Measurements from ENCODE around the gene ZFPM1.

DNA sequence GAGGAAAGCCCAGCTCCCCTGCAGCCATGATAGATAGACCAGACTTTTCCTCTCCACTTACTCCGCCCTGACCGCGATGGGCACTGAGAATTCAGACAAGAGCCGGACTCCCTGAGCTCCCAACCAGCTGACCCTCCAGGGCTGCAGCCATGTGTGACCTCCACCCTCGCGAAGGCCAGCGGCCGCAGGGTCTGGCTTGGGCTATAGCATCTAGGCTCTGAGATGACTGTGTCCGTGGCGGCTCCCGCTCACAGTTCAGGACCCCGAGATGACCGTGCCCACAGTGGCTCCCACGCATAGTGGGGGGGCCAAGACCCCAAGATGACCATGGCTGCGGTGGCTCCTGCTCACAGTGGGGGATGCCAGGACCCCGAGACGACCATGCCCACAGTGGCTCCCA, 18.0 kb downstream of the ZFPM1 start:
- TF ChIP-seq, protein P1, sequence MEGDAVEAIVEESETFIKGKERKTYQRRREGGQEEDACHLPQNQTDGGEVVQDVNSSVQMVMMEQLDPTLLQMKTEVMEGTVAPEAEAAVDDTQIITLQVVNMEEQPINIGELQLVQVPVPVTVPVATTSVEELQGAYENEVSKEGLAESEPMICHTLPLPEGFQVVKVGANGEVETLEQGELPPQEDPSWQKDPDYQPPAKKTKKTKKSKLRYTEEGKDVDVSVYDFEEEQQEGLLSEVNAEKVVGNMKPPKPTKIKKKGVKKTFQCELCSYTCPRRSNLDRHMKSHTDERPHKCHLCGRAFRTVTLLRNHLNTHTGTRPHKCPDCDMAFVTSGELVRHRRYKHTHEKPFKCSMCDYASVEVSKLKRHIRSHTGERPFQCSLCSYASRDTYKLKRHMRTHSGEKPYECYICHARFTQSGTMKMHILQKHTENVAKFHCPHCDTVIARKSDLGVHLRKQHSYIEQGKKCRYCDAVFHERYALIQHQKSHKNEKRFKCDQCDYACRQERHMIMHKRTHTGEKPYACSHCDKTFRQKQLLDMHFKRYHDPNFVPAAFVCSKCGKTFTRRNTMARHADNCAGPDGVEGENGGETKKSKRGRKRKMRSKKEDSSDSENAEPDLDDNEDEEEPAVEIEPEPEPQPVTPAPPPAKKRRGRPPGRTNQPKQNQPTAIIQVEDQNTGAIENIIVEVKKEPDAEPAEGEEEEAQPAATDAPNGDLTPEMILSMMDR (IDR thresholded peaks at IDR 0.05 in 8 of 11, conservative IDR thresholded peaks at IDR 0.05 in 3 of 11) = no peak
- TF ChIP-seq POLR2A (IDR thresholded peaks at IDR 0.05) = no peak
- TF ChIP-seq POLR2AphosphoS5 (IDR thresholded peaks at IDR 0.05) = no peak
